Measurements from ENCODE around the gene VAV1. TPM values are rescaled to one million over a fixed set of nuclear protein-coding genes. Genes with fewer than 3 reads are reported as not detected.

VAV1 gene
- total and polyA plus RNA-seq, 2 donors (not counting 3 experiments of a cell fraction or from before 2014, with no cell fraction given) = not detected

DNA sequence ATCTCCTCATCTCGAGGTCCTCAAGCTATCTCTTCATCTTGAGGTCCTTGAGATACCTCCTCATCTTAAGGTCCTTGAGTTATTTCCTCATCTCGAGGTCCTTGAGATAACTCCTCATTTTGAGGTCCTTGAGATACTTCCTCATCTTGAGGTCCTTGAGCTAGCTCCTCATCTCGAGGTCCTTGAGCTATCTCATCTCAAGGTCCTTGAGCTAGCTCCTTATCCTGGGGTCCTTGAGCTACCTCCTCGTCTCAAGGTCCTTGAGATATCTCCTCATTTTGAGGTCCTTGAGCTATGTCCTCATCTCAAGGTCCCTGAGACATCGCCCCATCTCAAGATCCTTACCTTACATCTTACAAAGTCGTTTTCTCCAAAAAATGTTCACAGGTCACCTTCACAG is 18.7 kb downstream of the VAV1 start:
- ChIA-PET CTCF (no interaction called here), POLR2A (no interaction called here)
- intact Hi-C loops (cut with micrococcal nuclease) = no loop called here
- DNase-seq (ENCODE audit: low read depth, low spot score) (no peak), FAIRE-seq (no peak)
- no peak overlapping the region for H3K9ac ChIP-seq (replicated peaks; ENCODE audit: extremely low read depth, insufficient read depth, low read length)
- no peaks in the 10 kb centered on the region for H3K9me1 ChIP-seq (replicated peaks; ENCODE audit: control insufficient read depth, extremely low read depth, insufficient read depth, low read length)
- no peaks in the 10 kb centered on the region for H4K20me1 ChIP-seq (replicated peaks; ENCODE audit: control insufficient read depth, extremely low read depth, insufficient read depth, low read length)
- no peaks in the 10 kb centered on the region for H3K4me1 ChIP-seq (ENCODE audit: control insufficient read depth, extremely low read depth, insufficient read depth, low read length)
- no peaks in the 10 kb centered on the region for H3K9me3 ChIP-seq (replicated peaks; ENCODE audit: control insufficient read depth, insufficient read depth, low read length)
- no peaks in the 10 kb centered on the region for H3K36me3 ChIP-seq (ENCODE audit: control insufficient read depth in 2 of 2, extremely low read depth in 1 of 2, insufficient read depth in 2 of 2, low read length in 2 of 2)
- no peak overlapping the region for H3K4me3 ChIP-seq (replicated peaks in 1 of 3; ENCODE audit: insufficient read depth in 1 of 3, low read depth in 1 of 3, low read length in 3 of 3)
- no peak overlapping the region for H2AFZ ChIP-seq (ENCODE audit: low read depth, low read length)
- H3K27me3 ChIP-seq (ENCODE audit: control insufficient read depth in 2 of 2, insufficient read depth in 2 of 2, low read length in 2 of 2) = no peaks in the 10 kb centered on the region
- no peak overlapping the region for H3K27ac ChIP-seq (ENCODE audit: insufficient read depth, low read depth, low read length)
- TF ChIP-seq JUN (IDR thresholded peaks at IDR 0.05; ENCODE audit: borderline replicate concordance, insufficient read depth, insufficient read length, low read depth) = no peak
- TF ChIP-seq EZH2 (IDR thresholded peaks at IDR 0.05; ENCODE audit: borderline replicate concordance, low read depth, low read length, severe bottlenecking) = no peak
- TF ChIP-seq GATA2 (IDR thresholded peaks at IDR 0.05; ENCODE audit: insufficient read depth, insufficient read length, low read depth, low read length) = no peak
- TF ChIP-seq POLR2A (IDR thresholded peaks at IDR 0.05; ENCODE audit: low read depth, low read length) = no peak
- TF ChIP-seq MYC (IDR thresholded peaks at IDR 0.05; ENCODE audit: low read depth, low read length) = no peak
- TF ChIP-seq, protein P1, sequence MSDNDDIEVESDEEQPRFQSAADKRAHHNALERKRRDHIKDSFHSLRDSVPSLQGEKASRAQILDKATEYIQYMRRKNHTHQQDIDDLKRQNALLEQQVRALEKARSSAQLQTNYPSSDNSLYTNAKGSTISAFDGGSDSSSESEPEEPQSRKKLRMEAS (IDR thresholded peaks at IDR 0.05; ENCODE audit: insufficient read depth, insufficient read length) = no peak
- TF ChIP-seq POLR2AphosphoS5 (IDR thresholded peaks at IDR 0.05; ENCODE audit: insufficient read depth, low read depth, low read length) = no peak
- TF ChIP-seq, protein P2, sequence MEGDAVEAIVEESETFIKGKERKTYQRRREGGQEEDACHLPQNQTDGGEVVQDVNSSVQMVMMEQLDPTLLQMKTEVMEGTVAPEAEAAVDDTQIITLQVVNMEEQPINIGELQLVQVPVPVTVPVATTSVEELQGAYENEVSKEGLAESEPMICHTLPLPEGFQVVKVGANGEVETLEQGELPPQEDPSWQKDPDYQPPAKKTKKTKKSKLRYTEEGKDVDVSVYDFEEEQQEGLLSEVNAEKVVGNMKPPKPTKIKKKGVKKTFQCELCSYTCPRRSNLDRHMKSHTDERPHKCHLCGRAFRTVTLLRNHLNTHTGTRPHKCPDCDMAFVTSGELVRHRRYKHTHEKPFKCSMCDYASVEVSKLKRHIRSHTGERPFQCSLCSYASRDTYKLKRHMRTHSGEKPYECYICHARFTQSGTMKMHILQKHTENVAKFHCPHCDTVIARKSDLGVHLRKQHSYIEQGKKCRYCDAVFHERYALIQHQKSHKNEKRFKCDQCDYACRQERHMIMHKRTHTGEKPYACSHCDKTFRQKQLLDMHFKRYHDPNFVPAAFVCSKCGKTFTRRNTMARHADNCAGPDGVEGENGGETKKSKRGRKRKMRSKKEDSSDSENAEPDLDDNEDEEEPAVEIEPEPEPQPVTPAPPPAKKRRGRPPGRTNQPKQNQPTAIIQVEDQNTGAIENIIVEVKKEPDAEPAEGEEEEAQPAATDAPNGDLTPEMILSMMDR (IDR thresholded peaks at IDR 0.05; ENCODE audit: extremely low read depth in 1 of 2, insufficient read depth in 1 of 2, low read depth in 1 of 2, low read length in 2 of 2) = no peak
- no peak for TF ChIP-seq FOS (IDR thresholded peaks at IDR 0.05; ENCODE audit: borderline replicate concordance, insufficient read depth, low read length)
- BruUV-seq (replicated peaks) = no TSS peak
- dilution Hi-C loops (cut with MboI; ENCODE audit: extremely low pct_ligation_motif_present, low sequenced_read_pairs) = no loop called here
- no peaks in the 10 kb centered on the region for H3K79me2 ChIP-seq (ENCODE audit: control insufficient read depth, insufficient read depth, low read length)
- H3K4me2 ChIP-seq (ENCODE audit: insufficient read depth, low read length) = no peak overlapping the region
